ENCODE results near the gene TOM1L2. TPM values are rescaled to one million over a fixed set of nuclear protein-coding genes. Genes with fewer than 3 reads are reported as not detected.

Gene TOM1L2
- total RNA-seq, 6 experiments from 2014 or later: 92.1 to 144 (median 101) TPM

GRCh38 chr17:17886226-17886625 is 86.0 kb downstream of the TOM1L2 start:
- peaks cover 15% of the 10 kb centered on the region for H3K4me1 Mint-ChIP-seq (ENCODE audit: low read depth)
- DNase-seq: no peak
- H3K4me3 Mint-ChIP-seq: no peak overlapping the region
- no peaks in the 10 kb centered on the region for H3K9me3 Mint-ChIP-seq
- H3K27me3 Mint-ChIP-seq (ENCODE audit: insufficient read depth): peaks cover 2% of the 10 kb centered on the region; the same call in 1 of the 2 replicates
- H3K36me3 Mint-ChIP-seq (ENCODE audit: low read depth): peaks cover 9% of the 10 kb centered on the region
- no peak overlapping the region for H3K27ac Mint-ChIP-seq
- TF ChIP-seq CTCF (IDR thresholded peaks at IDR 0.05): no peak

GRCh38 chr17:17884391-17885357 is 87.5 kb downstream of the TOM1L2 start:
- no peak overlapping the region for H3K4me3 Mint-ChIP-seq
- H3K27me3 Mint-ChIP-seq (ENCODE audit: insufficient read depth): peaks cover 2% of the 10 kb centered on the region; the same call in 1 of the 2 replicates
- H3K4me1 Mint-ChIP-seq (ENCODE audit: low read depth): peaks cover 11% of the 10 kb centered on the region; the same call in 1 of the 2 replicates
- peaks cover 12% of the 10 kb centered on the region; the same call in 1 of the 2 replicates for H3K36me3 Mint-ChIP-seq (ENCODE audit: low read depth)
- no peak overlapping the region for H3K27ac Mint-ChIP-seq
- no peak for TF ChIP-seq CTCF (IDR thresholded peaks at IDR 0.05)
- DNase-seq: no peak
- no peaks in the 10 kb centered on the region for H3K9me3 Mint-ChIP-seq

- H3K27me3 Mint-ChIP-seq (ENCODE audit: insufficient read depth): peaks cover 4% of the 10 kb centered on the region; the same call in 1 of the 2 replicates
- H3K36me3 Mint-ChIP-seq (ENCODE audit: low read depth): peaks cover 16% of the 10 kb centered on the region; the same call in 1 of the 2 replicates
- peaks cover 12% of the 10 kb centered on the region; the same call in 1 of the 2 replicates for H3K4me1 Mint-ChIP-seq (ENCODE audit: low read depth)
- H3K4me3 Mint-ChIP-seq: no peak overlapping the region
- H3K27ac Mint-ChIP-seq: no peak overlapping the region
- H3K9me3 Mint-ChIP-seq: no peaks in the 10 kb centered on the region
- no peak for TF ChIP-seq CTCF (IDR thresholded peaks at IDR 0.05)
- DNase-seq: no peak
These were observed 88.4 kb downstream of the TOM1L2 start for GRCh38 chr17:17883801-17884200.

GRCh38 chr17:17882082-17882581 is 90.1 kb downstream of the TOM1L2 start:
- Mint-ChIP-seq H3K4me1 (ENCODE audit: low read depth) (peaks cover 18% of the 10 kb centered on the region), H3K4me3 (no peak overlapping the region), H3K27me3 (ENCODE audit: insufficient read depth) (peaks cover 5% of the 10 kb centered on the region), H3K27ac (no peak overlapping the region), H3K36me3 (ENCODE audit: low read depth) (peaks cover 21% of the 10 kb centered on the region), H3K9me3 (no peaks in the 10 kb centered on the region)
- DNase-seq: no peak
- TF ChIP-seq CTCF (IDR thresholded peaks at IDR 0.05): no peak

GRCh38 chr17:17880577-17881196 is 91.5 kb downstream of the TOM1L2 start:
- H3K27me3 Mint-ChIP-seq (ENCODE audit: insufficient read depth): peaks cover 5% of the 10 kb centered on the region
- peaks cover 35% of the 10 kb centered on the region for H3K36me3 Mint-ChIP-seq (ENCODE audit: low read depth)
- no peak for TF ChIP-seq CTCF (IDR thresholded peaks at IDR 0.05)
- H3K4me1 Mint-ChIP-seq (ENCODE audit: low read depth): peaks cover 32% of the 10 kb centered on the region
- H3K27ac Mint-ChIP-seq: no peak overlapping the region
- no peaks in the 10 kb centered on the region for H3K9me3 Mint-ChIP-seq
- no peak overlapping the region for H3K4me3 Mint-ChIP-seq
- no peak for DNase-seq
